Measurements from ENCODE around the gene KRT72.

GRCh38 chr12:52646613-52647012, 45.4 kb upstream of the KRT72 start:
- no peak for TF ChIP-seq CTCF (IDR thresholded peaks at IDR 0.05; ENCODE audit: low read depth, low read length, poor library complexity, severe bottlenecking)
- TF ChIP-seq EZH2phosphoT487 (IDR thresholded peaks at IDR 0.05; ENCODE audit: borderline replicate concordance, low read length), result no peak

Data from DOHH2 (cell line).